ENCODE data around the gene UBE2R2. TPM values are rescaled to one million over a fixed set of nuclear protein-coding genes. Genes with fewer than 3 reads are reported as not detected.
"Not testable (repeated sequence)": the region's sequence is repeated elsewhere in the genome, so short reads cannot be mapped to it uniquely, and the experiment has no call there.

Gene UBE2R2, protein sequence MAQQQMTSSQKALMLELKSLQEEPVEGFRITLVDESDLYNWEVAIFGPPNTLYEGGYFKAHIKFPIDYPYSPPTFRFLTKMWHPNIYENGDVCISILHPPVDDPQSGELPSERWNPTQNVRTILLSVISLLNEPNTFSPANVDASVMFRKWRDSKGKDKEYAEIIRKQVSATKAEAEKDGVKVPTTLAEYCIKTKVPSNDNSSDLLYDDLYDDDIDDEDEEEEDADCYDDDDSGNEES
- 10 to 100 TPM; 13.9 to 21.9 (median 18.0) TPM for polyA plus RNA-seq

DNA sequence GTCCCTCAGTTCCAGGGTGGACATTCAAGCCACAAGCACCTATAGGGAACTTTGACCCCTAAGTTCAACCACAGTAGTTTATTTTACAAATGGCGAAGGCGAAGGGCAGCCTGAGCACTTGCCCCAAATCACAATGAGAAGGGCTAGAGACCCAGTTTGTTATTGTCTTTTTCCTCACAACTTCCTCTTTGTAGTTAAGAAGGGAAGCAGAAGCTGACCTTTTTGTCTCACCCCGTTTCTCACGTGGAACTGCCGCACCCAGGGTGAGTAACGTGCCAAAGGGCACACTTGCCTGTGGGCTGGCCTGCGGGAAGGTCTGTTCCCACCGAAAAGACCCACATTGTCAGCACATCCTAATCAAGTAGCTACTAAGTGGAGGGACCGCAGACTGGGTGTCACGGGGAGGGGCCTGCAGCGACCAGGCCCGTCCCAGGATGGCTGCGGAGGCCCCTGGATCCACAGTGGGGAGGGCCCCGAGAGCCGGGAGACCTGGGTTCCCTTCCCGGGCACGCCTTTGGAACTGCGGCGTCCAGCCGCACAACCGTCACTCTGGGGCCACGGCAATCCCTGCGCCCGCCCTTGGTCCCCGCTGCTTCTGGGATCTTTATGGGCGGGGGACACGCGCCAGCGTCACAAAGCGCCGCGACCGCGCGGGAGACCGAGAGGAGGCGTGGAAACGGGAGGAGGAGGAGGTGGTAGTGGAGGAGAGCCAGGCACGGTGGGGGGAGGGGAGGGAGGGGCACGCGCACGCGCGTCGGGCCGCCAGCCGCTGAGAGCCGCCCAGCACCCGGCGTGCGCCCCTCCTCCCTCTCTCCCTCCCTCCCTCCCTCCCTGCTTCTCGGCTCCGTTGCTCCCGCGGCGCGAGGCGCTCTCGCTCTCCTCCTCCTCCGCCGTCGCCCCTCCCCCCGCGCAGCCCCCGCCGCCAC is at the start of gene UBE2R2:
TSS of gene UBE2R2 (plus strand) at position 834 of the 926 bp plus-strand sequence. CDS start 598 bp downstream, outside the sequence.
- H3K27me3 Mint-ChIP-seq (ENCODE audit: low read depth in 3 of 3), result peaks cover 14 to 21% (median 16%) of the 10 kb centered on the region in 3 donors
- H3K4me3 Mint-ChIP-seq, result peak within 1 kb of the TSS; percentile 94 to 99 (median 97)

DNA sequence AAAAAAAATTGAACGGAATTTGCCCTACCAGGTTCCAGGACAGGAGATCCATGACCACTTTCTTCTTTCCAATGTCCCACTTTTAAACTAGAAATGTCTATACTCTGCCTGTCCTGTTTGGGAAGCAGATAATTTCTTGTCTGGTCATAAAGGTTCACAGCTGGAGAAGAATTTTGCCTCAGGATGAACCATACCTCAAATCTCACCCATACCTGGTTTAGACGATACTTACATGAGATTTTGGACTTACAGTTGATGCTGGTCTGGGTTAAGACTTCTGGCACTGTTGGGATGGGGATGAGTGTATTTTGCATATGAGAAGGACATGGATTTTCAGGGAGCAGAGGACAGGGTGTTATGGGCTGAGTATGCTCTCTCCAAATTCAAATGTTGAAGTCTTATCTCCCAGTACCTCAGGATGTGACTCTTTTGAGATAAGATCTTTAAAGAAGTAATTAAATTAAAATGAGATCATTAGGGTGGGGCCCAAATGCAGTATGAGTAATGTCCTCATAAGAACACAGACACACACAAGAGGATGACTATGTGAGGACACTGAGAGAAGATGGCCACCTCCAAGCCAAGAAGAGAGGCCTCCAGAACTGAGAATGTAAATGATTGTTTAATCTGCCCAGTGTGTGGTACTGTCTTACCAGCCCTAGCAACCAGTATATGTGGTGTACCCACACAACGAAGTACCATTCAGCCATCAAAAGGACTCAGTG is 46.6 kb upstream of the UBE2R2 start:
- not testable (repeated sequence) for H3K4me1 Mint-ChIP-seq; H3K36me3 Mint-ChIP-seq; H3K9me3 Mint-ChIP-seq; H3K27me3 Mint-ChIP-seq (ENCODE audit: low read depth in 3 of 3); H3K27ac Mint-ChIP-seq; DNase-seq; H3K4me3 Mint-ChIP-seq

More for the DNA sequence above, at the start of gene UBE2R2:
- DNase-seq, result peak; percentile 93 to 94 (median 93)
- peak within 1 kb of the TSS; percentile 96 to 99 (median 98) for H3K27ac Mint-ChIP-seq
- H3K9me3 Mint-ChIP-seq, result no peaks in the 10 kb centered on the region
- peaks cover 58 to 61% of the 10 kb centered on the region in 2 donors for H3K4me1 Mint-ChIP-seq
- H3K36me3 Mint-ChIP-seq, result no peaks in the 10 kb centered on the region

DNA sequence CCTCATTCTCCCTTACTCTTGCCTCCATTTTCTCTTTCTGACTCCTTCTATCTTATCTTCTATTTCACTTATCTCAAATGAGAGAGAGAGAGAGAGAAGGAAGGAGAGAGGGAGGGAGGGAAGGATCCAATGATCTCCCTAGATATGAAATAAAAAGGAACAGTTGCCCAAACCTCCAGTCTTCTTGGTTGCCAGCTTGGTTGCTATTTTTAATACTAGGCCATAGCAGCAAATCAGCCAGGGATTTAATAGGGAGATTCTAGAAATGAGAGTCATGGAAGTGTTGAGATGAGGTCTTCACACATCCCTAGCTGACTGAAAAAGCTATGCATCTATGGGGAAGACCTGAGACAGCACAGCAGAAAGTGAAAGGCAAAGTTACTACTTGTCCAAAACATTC is 43.8 kb upstream of the UBE2R2 start:
- not testable (repeated sequence) for DNase-seq, H3K4me1 Mint-ChIP-seq, H3K27ac Mint-ChIP-seq

DNA sequence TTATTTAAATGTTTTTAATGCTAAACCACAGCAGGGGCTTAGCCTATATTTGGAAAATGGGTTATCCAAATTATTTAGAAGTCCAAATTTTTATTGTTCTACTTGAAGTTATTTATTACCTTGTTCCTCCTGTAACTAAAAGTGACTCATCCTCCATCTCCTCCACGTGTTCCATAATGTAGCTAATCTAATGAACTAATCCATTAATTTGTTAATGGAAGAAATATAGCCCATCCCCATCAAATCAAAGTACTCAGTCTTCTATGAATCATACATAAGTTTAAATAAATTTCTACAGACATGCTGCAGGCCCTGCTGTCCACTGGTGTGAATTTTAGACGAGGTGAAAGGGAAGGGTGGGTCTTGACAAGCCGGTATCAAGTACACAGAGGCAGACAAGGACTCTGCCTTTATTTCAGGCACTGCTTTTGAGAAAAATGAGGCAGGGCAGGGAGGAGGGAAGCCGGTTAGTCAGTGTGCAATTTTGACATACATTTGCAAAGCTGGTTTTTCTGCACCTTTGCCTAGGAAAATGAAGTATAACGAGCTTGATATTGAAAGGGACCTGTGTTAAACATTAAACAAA is 42.8 kb upstream of the UBE2R2 start:
- not testable (repeated sequence) for DNase-seq; H3K27me3 Mint-ChIP-seq (ENCODE audit: low read depth in 3 of 3); H3K4me1 Mint-ChIP-seq; H3K4me3 Mint-ChIP-seq; H3K9me3 Mint-ChIP-seq; H3K36me3 Mint-ChIP-seq; H3K27ac Mint-ChIP-seq

More for the DNA sequence above, 43.8 kb upstream of the UBE2R2 start:
- H3K9me3 Mint-ChIP-seq; H3K27me3 Mint-ChIP-seq (ENCODE audit: low read depth in 3 of 3); H3K36me3 Mint-ChIP-seq; H3K4me3 Mint-ChIP-seq: not testable (repeated sequence)

DNA sequence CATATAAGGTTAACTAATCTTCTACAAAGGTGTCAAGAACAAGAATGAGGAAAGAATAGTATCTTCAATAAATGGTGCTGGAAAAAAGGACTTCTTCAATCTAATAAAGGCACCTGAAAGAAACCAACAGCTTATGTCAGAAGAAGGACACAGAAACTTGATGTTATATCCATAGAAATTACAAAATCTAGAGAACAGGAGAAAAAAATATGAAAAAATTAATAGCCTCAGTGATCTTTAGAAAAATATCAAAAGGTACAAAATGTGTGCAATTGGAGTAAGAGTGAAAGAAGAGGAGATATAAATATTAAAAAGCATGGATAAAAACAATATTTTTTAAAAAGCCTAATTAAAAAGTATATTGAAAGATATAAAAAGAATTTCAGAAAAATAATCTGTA is 40.4 kb upstream of the UBE2R2 start:
- H3K27ac Mint-ChIP-seq, result peak overlapping the region in 1 of 6 donors; percentile 20
- H3K4me3 Mint-ChIP-seq, result peak overlapping the region in 1 of 5 donors; percentile 20
- peaks cover 0 to 1% (median 0%) of the 10 kb centered on the region in 6 donors for H3K9me3 Mint-ChIP-seq
- peaks cover 2 to 3% (median 2%) of the 10 kb centered on the region in 3 donors for H3K27me3 Mint-ChIP-seq (ENCODE audit: low read depth in 3 of 3)
- H3K36me3 Mint-ChIP-seq, result no peaks in the 10 kb centered on the region
- H3K4me1 Mint-ChIP-seq, result peaks cover 0 to 1% of the 10 kb centered on the region in 2 donors
- no peak for DNase-seq

DNA sequence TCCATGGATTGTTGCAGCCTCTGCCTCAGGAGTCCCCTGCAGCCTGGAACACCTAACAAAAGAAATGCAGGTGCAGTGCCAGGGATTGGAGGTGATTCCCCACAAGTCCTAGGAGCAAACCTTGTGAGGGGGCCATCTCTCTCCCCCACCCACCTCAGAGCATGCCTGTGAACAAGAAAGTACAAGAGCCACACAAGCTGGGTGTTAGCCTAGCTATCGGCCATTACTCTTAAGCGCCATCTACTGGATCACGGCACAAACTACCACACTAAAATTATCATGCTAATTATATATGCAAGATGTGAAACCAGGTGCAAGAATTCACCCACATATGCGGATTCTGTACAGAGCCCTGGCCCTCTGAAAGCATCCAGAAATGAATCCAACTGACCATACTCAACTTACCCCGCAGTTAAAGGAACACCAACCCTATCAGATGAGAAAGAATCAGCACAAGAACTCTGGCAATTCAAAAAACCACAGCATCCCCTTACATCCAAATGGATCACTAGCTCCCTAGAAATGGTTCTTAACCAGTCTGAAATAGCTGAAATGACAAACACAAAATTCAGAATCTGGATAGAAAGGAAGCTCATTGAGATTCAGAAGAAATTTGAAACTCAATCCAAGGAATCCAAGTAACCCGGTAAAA is 38.1 kb upstream of the UBE2R2 start:
- DNase-seq, result peak; percentile 56 to 67 (median 62)
- Mint-ChIP-seq H3K4me3 (no peak overlapping the region), H3K27me3 (ENCODE audit: low read depth in 3 of 3) (peaks cover 2 to 3% (median 2%) of the 10 kb centered on the region in 3 donors), H3K9me3 (peaks cover 0 to 1% (median 0%) of the 10 kb centered on the region in 6 donors), H3K4me1 (peaks cover 0 to 1% of the 10 kb centered on the region in 2 donors), H3K36me3 (no peaks in the 10 kb centered on the region), H3K27ac (no peak overlapping the region)

DNA sequence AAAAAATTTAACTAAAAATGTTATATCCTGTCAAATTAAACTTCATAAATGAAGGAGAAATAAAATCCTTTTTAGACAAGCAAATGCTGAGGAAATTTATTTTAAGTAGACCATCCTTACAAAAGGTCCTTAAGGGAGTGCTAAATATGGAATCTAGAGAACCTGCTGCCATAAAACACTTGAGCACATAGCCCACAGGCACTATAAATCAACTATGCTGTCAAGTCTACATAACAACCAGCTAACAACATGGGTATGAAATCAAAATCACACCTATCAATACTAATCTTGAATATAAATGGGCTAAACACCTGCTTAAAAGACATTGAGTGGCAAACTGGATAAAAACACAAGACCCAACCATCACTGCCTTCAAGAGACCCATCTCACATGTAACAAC is 36.7 kb upstream of the UBE2R2 start:
- Mint-ChIP-seq H3K9me3 (peaks cover 0 to 1% (median 0%) of the 10 kb centered on the region in 6 donors), H3K36me3 (no peaks in the 10 kb centered on the region), H3K27ac (no peak overlapping the region), H3K4me3 (no peak overlapping the region), H3K4me1 (peaks cover 0 to 1% of the 10 kb centered on the region in 2 donors), H3K27me3 (ENCODE audit: low read depth in 3 of 3) (peaks cover 0 to 3% (median 2%) of the 10 kb centered on the region in 3 donors)
- DNase-seq, result no peak

DNA sequence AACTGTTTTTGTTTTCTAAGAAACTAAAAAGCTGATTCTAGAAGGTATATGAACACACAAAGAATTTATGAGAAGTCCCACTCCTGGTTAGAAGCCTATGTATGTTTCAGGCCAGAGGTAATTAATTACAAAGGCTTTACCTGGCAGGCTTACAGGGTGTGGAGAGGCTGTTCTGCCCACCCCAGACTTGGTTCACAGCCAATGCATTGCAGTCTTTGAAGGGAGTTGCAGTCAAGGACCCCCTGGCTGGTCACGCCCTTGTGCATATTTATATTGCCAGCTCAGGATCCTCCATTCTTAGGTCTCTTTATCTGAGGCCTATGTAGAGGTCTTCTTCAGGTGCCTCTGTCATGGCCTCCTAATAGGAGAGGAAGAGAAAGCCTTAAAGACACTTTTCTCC is 35.2 kb upstream of the UBE2R2 start:
- H3K4me3 Mint-ChIP-seq, result no peak overlapping the region
- H3K9me3 Mint-ChIP-seq, result peaks cover 0 to 1% (median 0%) of the 10 kb centered on the region in 6 donors
- H3K4me1 Mint-ChIP-seq, result peaks cover 0 to 1% of the 10 kb centered on the region in 2 donors
- no peak overlapping the region for H3K27ac Mint-ChIP-seq
- DNase-seq, result no peak
- peaks cover 0 to 11% (median 0%) of the 10 kb centered on the region in 3 donors for H3K27me3 Mint-ChIP-seq (ENCODE audit: low read depth in 3 of 3)
- H3K36me3 Mint-ChIP-seq, result no peaks in the 10 kb centered on the region

DNA sequence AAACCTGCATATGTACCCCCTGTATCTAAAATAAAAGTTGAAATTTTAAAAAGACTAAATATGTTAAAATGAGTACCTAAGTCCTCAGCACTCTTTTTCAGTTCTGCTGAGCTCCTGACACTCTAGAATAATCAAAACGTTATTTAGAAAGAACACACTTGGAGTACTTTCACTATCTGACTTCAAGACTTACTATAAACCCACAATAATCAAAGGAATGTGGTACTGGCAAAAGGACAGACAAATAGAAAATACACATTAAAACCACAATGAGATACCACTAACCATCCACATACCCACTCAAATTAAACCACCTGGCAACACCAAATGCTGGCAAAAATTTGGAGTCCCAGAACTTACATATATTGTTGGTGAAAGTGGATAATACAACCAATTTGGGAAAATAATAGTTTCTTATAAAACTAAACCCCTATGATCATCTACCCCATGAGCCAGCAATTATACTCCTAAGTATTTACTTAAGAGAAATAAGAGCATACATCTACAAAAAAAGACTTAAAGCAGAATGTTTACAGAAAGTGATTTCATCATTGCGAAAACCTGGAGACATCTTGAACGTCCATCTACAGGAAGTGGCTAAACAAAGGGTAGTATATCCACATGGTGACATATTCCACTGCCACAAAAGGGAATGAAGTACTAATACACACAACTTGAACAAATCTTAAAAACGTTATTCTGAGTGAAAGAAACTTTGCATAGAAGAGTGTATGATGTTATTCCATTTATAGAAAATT is 34.4 kb upstream of the UBE2R2 start:
- no peaks in the 10 kb centered on the region for H3K36me3 Mint-ChIP-seq
- H3K4me1 Mint-ChIP-seq, result peaks cover 0 to 1% of the 10 kb centered on the region in 2 donors
- no peak for DNase-seq
- H3K27ac Mint-ChIP-seq, result no peak overlapping the region
- H3K9me3 Mint-ChIP-seq, result peaks cover 0 to 1% (median 0%) of the 10 kb centered on the region in 6 donors
- peaks cover 0 to 11% (median 1%) of the 10 kb centered on the region in 3 donors for H3K27me3 Mint-ChIP-seq (ENCODE audit: low read depth in 3 of 3)
- no peak overlapping the region for H3K4me3 Mint-ChIP-seq

DNA sequence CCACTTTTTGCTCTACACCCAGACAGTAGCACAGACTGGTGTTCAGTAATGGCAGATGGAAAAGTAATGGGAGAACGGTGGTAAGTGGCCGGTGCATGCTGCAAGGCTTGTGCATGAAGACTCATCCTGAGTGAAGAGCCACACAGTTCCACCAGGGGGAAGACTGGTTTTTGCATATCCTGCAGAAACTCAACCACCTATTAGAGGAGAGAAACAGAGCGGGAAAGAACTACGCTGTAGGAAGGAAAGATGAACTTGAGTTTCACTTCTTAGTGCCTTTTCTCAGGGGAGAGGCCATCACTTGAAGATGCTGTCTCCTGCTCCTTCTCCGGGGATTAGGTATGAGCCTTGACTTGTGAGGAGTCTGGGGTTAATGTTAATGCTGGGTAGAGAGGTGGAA is 31.0 kb upstream of the UBE2R2 start:
- H3K4me3 Mint-ChIP-seq, result no peak overlapping the region

DNA sequence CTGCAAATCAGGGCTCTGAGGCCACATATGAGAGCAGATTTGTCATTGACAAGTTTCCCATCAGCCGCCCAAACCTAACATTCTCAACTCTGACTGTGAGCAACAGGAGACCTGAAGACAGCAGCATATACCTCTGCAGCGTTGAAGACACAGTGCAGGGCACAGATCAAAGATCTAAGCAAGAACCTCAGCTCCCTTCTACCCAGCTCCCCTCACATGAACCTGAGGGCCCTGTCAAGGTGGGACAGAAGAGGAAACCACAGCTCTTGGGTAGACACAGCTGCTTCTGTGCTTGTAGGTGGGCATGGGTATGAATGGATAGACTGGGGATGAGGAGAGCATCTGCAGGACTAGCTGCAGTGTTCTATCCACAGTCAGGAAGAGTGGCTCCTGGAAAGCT is 30.3 kb upstream of the UBE2R2 start:
- H3K4me3 Mint-ChIP-seq, result no peak overlapping the region
- no peak for DNase-seq
- H3K27ac Mint-ChIP-seq, result no peak overlapping the region
- H3K36me3 Mint-ChIP-seq, result no peaks in the 10 kb centered on the region
- no peaks in the 10 kb centered on the region for H3K9me3 Mint-ChIP-seq
- H3K4me1 Mint-ChIP-seq, result no peaks in the 10 kb centered on the region
- H3K27me3 Mint-ChIP-seq (ENCODE audit: low read depth in 3 of 3), result peaks cover 0 to 7% (median 2%) of the 10 kb centered on the region in 3 donors

More for the DNA sequence above, 31.0 kb upstream of the UBE2R2 start:
- Mint-ChIP-seq H3K36me3 (no peaks in the 10 kb centered on the region), H3K4me1 (no peaks in the 10 kb centered on the region), H3K27ac (no peak overlapping the region), H3K9me3 (peaks cover 0 to 1% (median 0%) of the 10 kb centered on the region in 6 donors), H3K27me3 (ENCODE audit: low read depth in 3 of 3) (peaks cover 0 to 7% (median 2%) of the 10 kb centered on the region in 3 donors)
- no peak for DNase-seq

DNA sequence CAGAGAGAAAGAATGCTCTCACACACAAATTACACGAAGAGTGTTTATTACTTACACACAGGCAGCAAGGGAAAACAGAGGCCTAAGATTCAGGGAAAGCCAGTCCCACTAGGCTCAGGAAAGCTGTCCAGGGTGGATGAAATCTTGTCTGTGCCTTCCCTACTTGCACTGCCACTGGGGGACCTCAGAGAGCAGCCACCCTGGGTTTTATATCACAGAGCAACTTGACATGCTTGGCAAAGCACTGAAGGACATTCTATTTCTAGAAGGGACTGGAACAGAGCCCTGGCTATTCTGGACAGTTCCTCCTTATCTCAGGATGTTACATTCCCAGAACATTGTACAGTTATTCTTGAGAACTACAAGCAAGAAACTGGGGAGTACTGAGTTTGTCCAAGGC is 29.1 kb upstream of the UBE2R2 start:
- Mint-ChIP-seq H3K4me3 (no peak overlapping the region), H3K27me3 (ENCODE audit: low read depth in 3 of 3) (peaks cover 2 to 7% (median 2%) of the 10 kb centered on the region in 3 donors), H3K4me1 (no peaks in the 10 kb centered on the region), H3K36me3 (no peaks in the 10 kb centered on the region), H3K27ac (no peak overlapping the region), H3K9me3 (no peaks in the 10 kb centered on the region)
- no peak for DNase-seq

All from immature natural killer cell (primary cell).